GM18870 (cell line): ENCODE results near the gene SLC11A2.
A peak's percentile ranks its signal among the peaks of the same experiment; 100 is the strongest.

ENCODE experiments used
- ATAC-seq: cut with Tn5 transposase; IDR thresholded peaks from one replicate; pipeline ENCODE4 v1.9.1; 2021; ENCODE audit warnings: moderate library complexity; ENCODE audit not compliant: unreplicated experiment

Gene SLC11A2

DNA sequence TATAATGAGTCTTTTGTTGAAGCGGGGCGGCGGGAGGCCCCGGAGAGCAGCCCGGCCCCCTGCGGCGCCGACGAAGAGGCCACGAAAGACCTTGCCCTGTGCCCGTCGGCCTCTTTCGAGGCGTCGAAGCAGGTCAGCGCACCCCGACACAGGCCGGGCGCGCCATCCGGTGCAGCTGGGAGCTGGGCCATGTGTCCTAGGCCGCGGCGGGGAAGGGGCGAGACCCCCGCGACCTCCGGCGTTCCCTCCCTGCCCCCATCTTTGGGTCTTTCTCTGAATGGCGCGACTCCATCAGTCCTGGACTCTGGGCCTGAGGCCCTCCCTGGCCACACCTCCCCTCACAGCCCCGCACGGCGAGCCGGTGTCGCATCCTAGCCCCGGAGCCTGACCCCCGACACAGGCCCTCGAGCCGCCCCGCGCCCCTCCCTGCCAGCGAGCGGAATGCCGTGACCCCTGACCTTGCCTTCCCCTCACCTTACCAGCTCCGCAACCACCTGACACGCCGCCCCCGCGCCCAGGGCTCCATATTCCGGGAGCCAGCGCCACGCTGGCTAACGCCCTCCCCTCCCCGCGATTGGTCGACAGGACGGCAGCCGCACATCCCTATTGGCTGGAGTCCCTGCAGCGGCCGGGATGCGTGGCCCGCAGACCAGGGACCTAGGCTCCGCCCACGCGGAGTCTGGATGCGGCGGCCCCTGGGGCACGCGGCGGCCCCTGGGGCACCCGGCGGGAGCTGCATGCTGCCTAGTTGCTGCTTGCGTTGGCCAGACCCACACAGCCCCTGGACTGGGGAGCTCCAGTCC lies at the start of gene SLC11A2:
Gene SLC11A2, minus strand, starts transcription at position 549 of the 803 bp plus-strand sequence. CDS start 15,656 bp downstream, outside the sequence.
- ATAC-seq = peak; percentile 69

- ATAC-seq = no peak
Measured at GRCh38 chr12:51075390-51075789, 49.2 kb upstream of the SLC11A2 start.

GRCh38 chr12:51071663-51072062 lies 45.5 kb upstream of the SLC11A2 start:
- no peak for ATAC-seq

- ATAC-seq = no peak
Measured at GRCh38 chr12:51070004-51070403, 43.8 kb upstream of the SLC11A2 start.

DNA sequence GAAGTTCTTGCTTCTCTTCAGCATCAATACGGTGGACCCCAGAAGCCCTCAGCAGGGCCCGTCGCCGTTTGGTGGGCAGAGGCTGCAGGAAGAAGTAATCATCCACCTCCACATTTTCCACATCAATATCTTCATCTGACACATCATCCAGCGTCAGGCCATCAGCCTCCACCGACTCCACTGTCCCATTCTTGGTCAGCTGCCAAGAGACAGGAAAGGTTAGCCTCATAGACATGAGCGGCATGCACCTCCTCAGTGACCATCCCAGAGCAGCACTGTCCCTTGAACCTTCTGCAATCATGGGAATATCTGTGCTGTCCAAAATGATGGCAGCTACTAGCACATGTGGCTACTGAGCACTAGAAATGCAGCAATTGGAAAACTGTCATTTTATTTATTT lies 41.6 kb upstream of the SLC11A2 start:
- no peak for ATAC-seq

- ATAC-seq = no peak
Measured at GRCh38 chr12:51067229-51067628, 41.0 kb upstream of the SLC11A2 start.

GRCh38 chr12:51065530-51065929 lies 39.3 kb upstream of the SLC11A2 start:
- ATAC-seq = no peak

DNA sequence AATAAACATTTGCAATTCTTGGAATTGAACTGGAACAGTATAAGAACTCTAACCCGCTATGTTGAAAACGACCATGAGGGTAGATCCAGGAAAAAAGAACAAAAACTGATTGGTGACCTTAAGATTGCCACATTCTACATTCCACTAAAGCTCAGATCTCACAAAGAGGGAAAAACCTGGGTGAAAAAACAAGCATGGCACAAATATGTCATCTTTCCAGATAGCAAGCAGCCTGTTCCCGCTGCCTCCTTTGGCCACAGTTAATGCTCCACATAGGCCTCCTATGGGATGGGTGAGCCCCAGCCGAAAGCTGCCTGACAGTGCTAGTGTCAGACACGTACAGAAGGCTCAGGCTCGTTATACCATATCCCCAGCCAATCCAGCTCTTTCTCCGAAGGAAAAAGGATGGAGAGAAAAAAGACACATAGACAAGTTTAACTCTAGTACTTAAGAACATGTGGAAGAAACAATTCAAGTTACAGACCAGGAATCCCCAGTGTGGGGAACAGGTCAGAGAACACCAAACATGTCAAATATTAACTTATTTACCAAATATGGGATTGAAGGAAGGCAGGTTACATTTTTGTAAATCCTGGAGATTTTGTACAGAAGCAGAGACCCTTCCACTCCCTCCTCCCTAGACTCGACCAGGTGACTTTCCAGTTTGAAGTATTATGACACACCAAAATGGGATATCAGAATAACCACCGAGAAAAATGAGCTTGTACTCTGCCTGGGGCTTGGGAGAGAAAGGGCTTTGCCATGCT lies 36.6 kb upstream of the SLC11A2 start:
- ATAC-seq = no peak

DNA sequence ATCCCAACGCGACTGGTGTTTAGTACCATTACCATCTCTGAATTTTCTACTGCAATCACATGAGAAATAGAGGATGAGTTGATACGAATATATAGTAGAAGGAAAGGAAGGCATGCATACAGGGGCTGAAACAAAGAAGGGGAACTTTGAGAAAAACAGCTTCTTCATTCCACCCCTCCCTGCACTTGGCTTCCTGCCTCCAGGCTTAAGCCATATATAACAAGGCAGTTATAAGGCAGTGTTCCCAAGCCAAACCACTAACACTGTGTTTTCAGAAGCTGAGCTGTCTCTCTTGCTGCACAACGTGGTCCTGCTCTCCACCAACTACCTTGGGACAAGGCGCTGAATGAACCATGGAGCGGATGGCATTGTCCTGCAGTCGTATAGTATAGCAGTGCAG lies 32.9 kb upstream of the SLC11A2 start:
- ATAC-seq = no peak

DNA sequence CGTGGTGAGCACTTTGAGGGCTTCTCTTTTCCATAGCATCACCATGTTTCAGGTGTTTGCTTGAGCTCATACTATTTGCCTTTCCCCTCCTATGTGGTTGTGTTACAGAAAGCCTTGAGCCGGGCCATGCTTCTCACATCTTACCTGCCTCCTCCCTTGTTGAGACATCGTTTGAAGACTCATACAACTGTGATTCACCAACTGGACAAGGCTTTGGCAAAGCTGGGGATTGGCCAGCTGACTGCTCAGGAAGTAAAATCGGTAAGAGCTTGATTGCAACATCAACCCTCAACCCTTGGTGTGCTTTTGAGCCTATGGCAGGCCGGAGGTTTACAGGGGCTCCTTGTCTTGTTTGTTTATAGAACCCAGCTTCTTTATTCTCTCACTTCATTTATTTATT lies 30.1 kb upstream of the SLC11A2 start:
- ATAC-seq = no peak

GRCh38 chr12:51055060-51055459 lies 28.9 kb upstream of the SLC11A2 start:
- ATAC-seq = no peak

DNA sequence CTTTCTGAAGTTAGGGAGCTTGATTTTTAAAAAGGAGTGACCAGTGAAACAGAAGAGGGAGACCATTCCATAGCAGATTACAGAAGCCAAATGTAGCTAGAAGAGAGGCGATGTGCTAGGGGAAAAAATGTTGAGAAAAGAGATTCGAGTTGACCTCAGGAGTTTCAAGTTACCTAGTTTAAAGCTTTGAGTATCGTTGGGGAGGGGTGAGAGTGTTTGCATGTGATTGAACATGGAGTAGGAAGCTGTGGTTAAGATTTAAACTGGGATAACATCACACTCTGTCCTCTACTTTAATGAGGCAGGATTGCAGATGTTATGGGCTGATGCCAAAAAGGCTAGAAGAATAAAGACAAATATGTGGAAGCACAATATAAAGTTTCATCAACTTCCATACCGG lies 25.6 kb upstream of the SLC11A2 start:
- ATAC-seq = no peak

DNA sequence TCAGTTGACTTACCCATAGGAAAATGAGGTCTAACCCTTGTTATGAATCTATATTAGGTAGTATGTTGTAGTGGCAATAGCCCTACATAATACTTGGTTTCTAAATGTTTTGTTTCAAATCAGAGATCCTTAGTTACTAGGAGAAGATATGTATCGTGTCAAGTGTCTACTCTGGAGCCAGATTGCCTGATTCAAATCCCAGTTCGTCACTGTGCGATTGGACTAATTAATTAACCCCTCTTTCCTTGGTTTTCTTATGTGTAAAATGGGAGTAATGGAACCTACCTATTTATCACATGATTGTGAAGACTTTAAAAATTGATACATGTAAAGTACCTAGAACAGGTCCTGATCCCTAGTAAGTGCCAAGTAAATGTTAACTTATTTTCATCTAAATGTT lies 23.3 kb upstream of the SLC11A2 start:
- ATAC-seq = no peak

DNA sequence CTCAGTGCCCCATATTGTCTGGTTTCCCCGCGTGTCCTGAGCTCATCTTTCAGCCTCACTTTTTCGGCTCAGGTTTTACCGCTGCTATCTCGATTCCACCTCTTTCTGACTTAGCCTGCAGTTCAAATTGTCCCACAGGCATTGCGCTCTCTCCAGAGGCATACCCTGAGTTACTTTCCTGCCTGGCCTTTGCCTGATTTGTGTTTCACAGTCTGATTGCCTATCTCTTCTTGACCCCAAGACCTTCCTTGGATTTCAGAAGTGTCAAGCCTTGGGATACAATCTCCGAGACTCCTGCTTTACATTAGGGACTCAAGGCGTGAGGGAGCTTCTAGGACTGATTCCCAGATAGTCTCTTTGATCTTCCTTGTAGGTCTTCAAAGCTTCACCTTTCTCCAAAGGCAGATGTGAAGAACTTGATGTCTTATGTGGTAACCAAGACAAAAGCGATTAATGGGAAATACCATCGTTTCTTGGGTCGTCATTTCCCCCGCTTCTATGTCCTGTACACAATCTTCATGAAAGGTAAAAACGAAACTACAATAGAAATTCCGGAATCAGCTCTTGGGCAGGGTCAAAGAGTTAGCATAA lies 22.6 kb upstream of the SLC11A2 start:
- no peak for ATAC-seq

DNA sequence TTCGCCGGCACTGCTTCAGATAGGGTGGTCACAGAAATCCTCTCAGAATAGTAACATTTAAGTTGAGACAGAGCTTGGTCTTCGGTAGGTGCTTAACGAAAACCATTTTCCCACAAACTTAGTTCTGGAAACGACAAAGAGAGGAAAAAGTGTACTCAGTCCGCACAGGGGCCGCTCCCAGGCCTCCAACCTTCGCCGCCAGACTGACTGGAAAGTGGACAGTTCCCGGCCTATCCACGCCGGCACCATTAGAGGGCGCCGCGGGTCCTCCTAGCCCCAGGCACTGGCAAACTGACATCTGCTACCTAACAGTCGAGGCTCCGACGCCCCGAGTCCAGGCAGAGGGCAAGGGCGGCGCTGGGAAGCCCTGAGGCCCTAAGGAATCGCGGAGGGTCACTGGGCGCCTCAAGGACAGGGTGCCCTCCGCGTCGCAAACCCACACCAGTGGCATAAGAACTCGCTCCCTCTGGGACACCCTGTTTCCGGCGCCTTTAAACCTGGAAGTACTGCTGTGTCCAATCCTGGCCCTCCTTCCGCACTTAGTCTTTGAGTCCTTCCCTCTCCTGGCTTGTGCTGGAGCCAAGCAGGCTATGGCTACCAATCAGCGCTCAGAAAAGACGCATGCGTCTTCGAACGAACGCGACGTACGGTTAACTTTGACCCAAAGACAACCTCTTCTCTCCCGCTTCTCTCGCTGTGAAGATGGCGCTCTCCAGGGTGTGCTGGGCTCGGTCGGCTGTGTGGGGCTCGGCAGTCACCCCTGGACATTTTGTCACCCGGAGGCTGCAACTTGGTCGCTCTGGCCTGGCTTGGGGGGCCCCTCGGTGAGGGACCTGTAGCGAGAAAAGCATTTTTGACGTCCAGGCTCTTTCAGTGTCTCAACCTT lies 21.7 kb upstream of the SLC11A2 start, which contains the start of gene LETMD1:
Gene LETMD1, plus strand, starts transcription at position 673 of the 886 bp plus-strand sequence. Its CDS starts 30 bp downstream, at position 703.
- ATAC-seq = peak; percentile 97

DNA sequence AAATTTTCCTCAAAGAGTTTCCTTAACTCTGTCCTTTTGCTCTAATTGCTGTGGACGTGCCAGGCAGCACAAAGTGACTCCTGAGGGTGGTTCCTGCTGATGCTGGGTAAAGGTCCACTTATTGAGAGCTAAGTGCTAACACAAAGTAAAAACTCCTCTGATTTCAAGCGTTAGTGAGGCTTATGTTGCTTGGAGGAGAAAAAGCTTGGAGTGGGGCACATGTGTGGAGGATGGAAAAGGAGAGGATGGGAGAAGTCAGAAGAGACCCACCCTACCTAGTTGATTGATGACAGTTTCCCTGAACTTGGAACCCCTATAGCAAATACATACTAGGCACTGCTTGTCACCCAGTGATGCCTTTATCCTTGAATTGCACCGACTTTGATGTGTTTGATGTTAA lies 10.1 kb upstream of the SLC11A2 start:
- ATAC-seq = no peak

- ATAC-seq = no peak
Measured at GRCh38 chr12:51033457-51034089, 7.4 kb upstream of the SLC11A2 start.

GRCh38 chr12:51033048-51033447 lies 6.9 kb upstream of the SLC11A2 start:
- ATAC-seq = no peak

GRCh38 chr12:51028813-51029150 lies 2.6 kb upstream of the SLC11A2 start:
- no peak for ATAC-seq

DNA sequence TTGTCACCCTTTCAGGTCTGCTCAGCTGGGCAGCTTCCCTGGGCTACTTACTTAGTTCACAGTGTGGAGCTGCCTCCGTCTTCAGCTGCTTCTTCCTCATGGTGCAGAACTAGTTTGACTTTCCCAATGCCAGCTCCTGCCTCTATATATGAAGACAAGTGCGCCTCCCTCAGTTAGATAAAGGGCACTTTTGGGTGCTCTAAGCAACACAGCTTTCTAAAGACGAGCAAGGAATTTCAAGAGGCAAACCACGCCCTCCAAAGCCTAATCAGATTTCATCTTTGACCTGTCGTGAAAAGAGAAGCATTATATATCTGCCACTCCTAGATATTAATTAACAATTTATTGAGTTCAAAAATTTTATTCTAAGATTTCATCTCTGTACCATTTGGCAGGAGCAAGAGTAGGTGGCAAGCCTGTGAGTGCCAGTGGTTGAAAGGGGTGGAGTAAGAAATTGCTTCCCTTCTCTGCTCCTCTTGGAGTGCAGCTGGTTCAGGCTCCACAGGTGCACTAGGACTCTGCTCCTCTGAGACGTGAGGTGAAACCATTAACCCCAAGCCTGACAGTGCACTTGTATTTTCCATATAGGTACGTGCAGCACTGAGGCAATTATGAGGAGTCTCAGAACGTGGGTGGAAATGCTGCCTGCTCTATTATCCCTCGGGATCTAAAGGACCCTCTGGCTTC lies 2.1 kb upstream of the SLC11A2 start:
- no peak for ATAC-seq
